NT2/D1 (cell line): ENCODE results near the gene C20orf141.
"Not testable (repeated sequence)": the region's sequence is repeated elsewhere in the genome, so short reads cannot be mapped to it uniquely, and the experiment has no call there.

Source experiments
- DNase-seq: peaks from one replicate; pipeline ENCODE4 v3.0.0-alpha.2; 2011; ENCODE audit warnings: low read depth, low spot score
- H3K27me3 ChIP-seq: 2 replicates; pipeline ENCODE4 v1.6.0; 2011; ENCODE audit warnings: mild to moderate bottlenecking; ENCODE audit not compliant: insufficient read length, insufficient read depth
- H3K36me3 ChIP-seq: 2 replicates; pipeline ENCODE4 v1.6.1; 2011; ENCODE audit warnings: mild to moderate bottlenecking, low read length, mixed read lengths; ENCODE audit not compliant: insufficient read depth, insufficient read length
- H3K4me1 ChIP-seq: 2 replicates; pipeline ENCODE4 v1.5.1; 2011; ENCODE audit not compliant: insufficient read depth, insufficient read length
- H3K4me3 ChIP-seq: 2 replicates; pipeline ENCODE4 v1.5.1; 2011; ENCODE audit warnings: low read depth; ENCODE audit not compliant: insufficient read length
- H3K9ac ChIP-seq: 2 replicates; pipeline ENCODE4 v1.6.0; 2011; ENCODE audit warnings: low read depth; ENCODE audit not compliant: insufficient read length
- H3K9me3 ChIP-seq: 2 replicates; pipeline ENCODE4 v1.5.1; 2011; ENCODE audit warnings: mild to moderate bottlenecking, low read length; ENCODE audit not compliant: insufficient read depth
- SUZ12 ChIP-seq: IDR thresholded peaks from 2 replicates; pipeline ENCODE4 v1.6.1; 2011; ENCODE audit not compliant: insufficient read length, insufficient read depth; ENCODE audit errors: extremely low read depth
- YY1 ChIP-seq: IDR thresholded peaks from 2 replicates; pipeline ENCODE4 v1.6.1; 2011; ENCODE audit not compliant: insufficient read length, insufficient read depth
- ZNF274 ChIP-seq: IDR thresholded peaks from 2 replicates; pipeline ENCODE4 v1.6.1; 2011; ENCODE audit warnings: mild to moderate bottlenecking, low read depth, low read length

Gene C20orf141

GRCh38 chr20:2814587-2815051 lies at the start of gene C20orf141:
Gene C20orf141, plus strand, starts transcription at chr20:2814987. Its CDS starts 198 bp downstream, at chr20:2815185.
- no peaks in the 10 kb centered on the region for H3K36me3 ChIP-seq
- no peaks in the 10 kb centered on the region for H3K9me3 ChIP-seq
- H3K9ac ChIP-seq = no peak within 1 kb of the TSS
- no peak for DNase-seq
- H3K27me3 ChIP-seq = no peaks in the 10 kb centered on the region
- TF ChIP-seq YY1 (no peak), SUZ12 (no peak), ZNF274 (no peak)
- no peak within 1 kb of the TSS for H3K4me3 ChIP-seq
- peaks cover 6% of the 10 kb centered on the region for H3K4me1 ChIP-seq

- Histone ChIP-seq H3K4me1 (no peaks in the 10 kb centered on the region), H3K9ac (no peak overlapping the region), H3K9me3 (no peaks in the 10 kb centered on the region), H3K27me3 (no peaks in the 10 kb centered on the region), H3K36me3 (no peaks in the 10 kb centered on the region), H3K4me3 (no peak overlapping the region)
- DNase-seq = no peak
- TF ChIP-seq SUZ12 = no peak
- no peak for TF ChIP-seq ZNF274
- TF ChIP-seq YY1 = no peak
Measured at GRCh38 chr20:2767768-2768631, 46.8 kb upstream of the C20orf141 start.

GRCh38 chr20:2768632-2769015 lies 46.2 kb upstream of the C20orf141 start:
- no peaks in the 10 kb centered on the region for H3K9me3 ChIP-seq
- H3K4me3 ChIP-seq = no peak overlapping the region
- no peaks in the 10 kb centered on the region for H3K4me1 ChIP-seq
- no peak overlapping the region for H3K9ac ChIP-seq
- H3K36me3 ChIP-seq = no peaks in the 10 kb centered on the region
- no peak for DNase-seq
- no peaks in the 10 kb centered on the region for H3K27me3 ChIP-seq
- no peak for TF ChIP-seq SUZ12
- no peak for TF ChIP-seq YY1
- no peak for TF ChIP-seq ZNF274

GRCh38 chr20:2770091-2770490 lies 44.7 kb upstream of the C20orf141 start:
- H3K27me3 ChIP-seq, DNase-seq, H3K36me3 ChIP-seq, H3K9me3 ChIP-seq, H3K4me1 ChIP-seq, H3K9ac ChIP-seq, H3K4me3 ChIP-seq: not testable (repeated sequence)

GRCh38 chr20:2771631-2772080 lies 43.1 kb upstream of the C20orf141 start:
- no peak for TF ChIP-seq SUZ12
- no peak for TF ChIP-seq YY1
- no peak for TF ChIP-seq ZNF274
- no peaks in the 10 kb centered on the region for H3K9me3 ChIP-seq
- H3K9ac ChIP-seq = no peak overlapping the region
- H3K27me3 ChIP-seq = no peaks in the 10 kb centered on the region
- H3K4me3 ChIP-seq = no peak overlapping the region
- H3K36me3 ChIP-seq = no peaks in the 10 kb centered on the region
- no peak for DNase-seq
- H3K4me1 ChIP-seq = no peaks in the 10 kb centered on the region

- Histone ChIP-seq H3K27me3 (no peaks in the 10 kb centered on the region), H3K36me3 (no peaks in the 10 kb centered on the region), H3K4me1 (no peaks in the 10 kb centered on the region), H3K4me3 (no peak overlapping the region), H3K9me3 (no peaks in the 10 kb centered on the region), H3K9ac (no peak overlapping the region)
- TF ChIP-seq SUZ12 (no peak), YY1 (no peak), ZNF274 (no peak)
- no peak for DNase-seq
Measured at GRCh38 chr20:2773812-2774211, 41.0 kb upstream of the C20orf141 start.

GRCh38 chr20:2775139-2775538 lies 39.6 kb upstream of the C20orf141 start:
- Histone ChIP-seq H3K27me3 (no peaks in the 10 kb centered on the region), H3K9ac (no peak overlapping the region), H3K4me1 (no peaks in the 10 kb centered on the region), H3K36me3 (no peaks in the 10 kb centered on the region), H3K4me3 (no peak overlapping the region), H3K9me3 (no peaks in the 10 kb centered on the region)
- no peak for DNase-seq
- no peak for TF ChIP-seq YY1
- no peak for TF ChIP-seq ZNF274
- no peak for TF ChIP-seq SUZ12
